ENCODE results near the gene SLC45A2.

SLC45A2 gene

GRCh38 chr5:34015120-34015822 lies 30.8 kb upstream of the SLC45A2 start:
- H3K4me3 ChIP-seq (ENCODE audit: low read depth, low read length, poor library complexity, severe bottlenecking): no peak overlapping the region
- H3K27me3 ChIP-seq (ENCODE audit: insufficient read depth, low read length): no peaks in the 10 kb centered on the region
- no peaks in the 10 kb centered on the region for H4K20me1 ChIP-seq (ENCODE audit: insufficient read depth, low read length)
- H3K27ac ChIP-seq (ENCODE audit: low read depth, low read length, poor library complexity, severe bottlenecking): no peak overlapping the region
- H3K9ac ChIP-seq (ENCODE audit: low read length): no peak overlapping the region
- no peaks in the 10 kb centered on the region for H3K9me3 ChIP-seq (ENCODE audit: low read length)
- H3K9me2 ChIP-seq (ENCODE audit: low read depth, low read length): no peaks in the 10 kb centered on the region
- no peak overlapping the region for H2AFZ ChIP-seq (ENCODE audit: low read length)
- no peaks in the 10 kb centered on the region for H3K36me3 ChIP-seq (ENCODE audit: insufficient read depth, low read length)
- H3K79me2 ChIP-seq (ENCODE audit: insufficient read depth, low read length): no peaks in the 10 kb centered on the region
- no peaks in the 10 kb centered on the region for H3K4me1 ChIP-seq (ENCODE audit: insufficient read depth, low read length, severe bottlenecking)
- TF ChIP-seq EZH2 (IDR thresholded peaks at IDR 0.05; ENCODE audit: borderline replicate concordance, low read length): no peak
- TF ChIP-seq, protein P1, sequence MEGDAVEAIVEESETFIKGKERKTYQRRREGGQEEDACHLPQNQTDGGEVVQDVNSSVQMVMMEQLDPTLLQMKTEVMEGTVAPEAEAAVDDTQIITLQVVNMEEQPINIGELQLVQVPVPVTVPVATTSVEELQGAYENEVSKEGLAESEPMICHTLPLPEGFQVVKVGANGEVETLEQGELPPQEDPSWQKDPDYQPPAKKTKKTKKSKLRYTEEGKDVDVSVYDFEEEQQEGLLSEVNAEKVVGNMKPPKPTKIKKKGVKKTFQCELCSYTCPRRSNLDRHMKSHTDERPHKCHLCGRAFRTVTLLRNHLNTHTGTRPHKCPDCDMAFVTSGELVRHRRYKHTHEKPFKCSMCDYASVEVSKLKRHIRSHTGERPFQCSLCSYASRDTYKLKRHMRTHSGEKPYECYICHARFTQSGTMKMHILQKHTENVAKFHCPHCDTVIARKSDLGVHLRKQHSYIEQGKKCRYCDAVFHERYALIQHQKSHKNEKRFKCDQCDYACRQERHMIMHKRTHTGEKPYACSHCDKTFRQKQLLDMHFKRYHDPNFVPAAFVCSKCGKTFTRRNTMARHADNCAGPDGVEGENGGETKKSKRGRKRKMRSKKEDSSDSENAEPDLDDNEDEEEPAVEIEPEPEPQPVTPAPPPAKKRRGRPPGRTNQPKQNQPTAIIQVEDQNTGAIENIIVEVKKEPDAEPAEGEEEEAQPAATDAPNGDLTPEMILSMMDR (IDR thresholded peaks at IDR 0.05; ENCODE audit: low read length): no peak
- no peak overlapping the region for H3K4me2 ChIP-seq (ENCODE audit: low read length)
- H3F3A ChIP-seq (ENCODE audit: insufficient read depth, low read length): no peaks in the 10 kb centered on the region

- Histone ChIP-seq H3F3A (ENCODE audit: insufficient read depth, low read length) (no peaks in the 10 kb centered on the region), H3K4me3 (ENCODE audit: low read depth, low read length, poor library complexity, severe bottlenecking) (no peak overlapping the region), H3K79me2 (ENCODE audit: insufficient read depth, low read length) (no peaks in the 10 kb centered on the region), H3K4me1 (ENCODE audit: insufficient read depth, low read length, severe bottlenecking) (no peaks in the 10 kb centered on the region), H3K9me3 (ENCODE audit: low read length) (no peaks in the 10 kb centered on the region), H2AFZ (ENCODE audit: low read length) (no peak overlapping the region), H3K9ac (ENCODE audit: low read length) (no peak overlapping the region), H3K9me2 (ENCODE audit: low read depth, low read length) (no peaks in the 10 kb centered on the region), H3K4me2 (ENCODE audit: low read length) (no peak overlapping the region), H4K20me1 (ENCODE audit: insufficient read depth, low read length) (no peaks in the 10 kb centered on the region), H3K27me3 (ENCODE audit: insufficient read depth, low read length) (no peaks in the 10 kb centered on the region), H3K36me3 (ENCODE audit: insufficient read depth, low read length) (no peaks in the 10 kb centered on the region), H3K27ac (ENCODE audit: low read depth, low read length, poor library complexity, severe bottlenecking) (no peak overlapping the region)
- TF ChIP-seq, protein P1 (IDR thresholded peaks at IDR 0.05; ENCODE audit: low read length): no peak
- TF ChIP-seq EZH2 (IDR thresholded peaks at IDR 0.05; ENCODE audit: borderline replicate concordance, low read length): no peak
These were observed 30.1 kb upstream of the SLC45A2 start for GRCh38 chr5:34014626-34015025.

- Histone ChIP-seq H3K9ac (ENCODE audit: low read length) (no peak overlapping the region), H3F3A (ENCODE audit: insufficient read depth, low read length) (no peaks in the 10 kb centered on the region), H3K4me1 (ENCODE audit: insufficient read depth, low read length, severe bottlenecking) (peaks cover 6% of the 10 kb centered on the region), H3K9me3 (ENCODE audit: low read length) (no peaks in the 10 kb centered on the region), H4K20me1 (ENCODE audit: insufficient read depth, low read length) (no peaks in the 10 kb centered on the region), H3K4me2 (ENCODE audit: low read length) (no peak overlapping the region), H3K9me2 (ENCODE audit: low read depth, low read length) (no peaks in the 10 kb centered on the region), H2AFZ (ENCODE audit: low read length) (no peak overlapping the region), H3K79me2 (ENCODE audit: insufficient read depth, low read length) (no peaks in the 10 kb centered on the region), H3K27ac (ENCODE audit: low read depth, low read length, poor library complexity, severe bottlenecking) (no peak overlapping the region), H3K27me3 (ENCODE audit: insufficient read depth, low read length) (no peaks in the 10 kb centered on the region), H3K4me3 (ENCODE audit: low read depth, low read length, poor library complexity, severe bottlenecking) (no peak overlapping the region), H3K36me3 (ENCODE audit: insufficient read depth, low read length) (no peaks in the 10 kb centered on the region)
- no peak for TF ChIP-seq EZH2 (IDR thresholded peaks at IDR 0.05; ENCODE audit: borderline replicate concordance, low read length)
- TF ChIP-seq, protein P1 (IDR thresholded peaks at IDR 0.05; ENCODE audit: low read length): no peak
These were observed 29.1 kb upstream of the SLC45A2 start for GRCh38 chr5:34013547-34013946.

Measured in OCI-LY1 (cell line).